ENCODE results near the gene MARCHF10. TPM values are rescaled to one million over a fixed set of nuclear protein-coding genes. Genes with fewer than 3 reads are reported as not detected.

The MARCHF10 gene
- total RNA-seq, 1 experiment from 2014 or later = not detected

- no peak overlapping the region for H3K9ac ChIP-seq (ENCODE audit: low read length)
- no peak for DNase-seq (ENCODE audit: low read depth, low spot score)
- H3K4me1 ChIP-seq (ENCODE audit: control insufficient read depth in 1 of 2, insufficient read depth in 2 of 2, low read length in 2 of 2) = peaks cover 0 to 4% of the 10 kb centered on the region in 2 experiments; a peak in 1 of 4 replicates
- ChIA-PET POLR2A (no interaction called here), RAD21 (ENCODE audit: low non-redundant PET in 1 of 2, low total read pairs in 2 of 2, uncharacterized antibody in 2 of 2, unreplicated experiment in 2 of 2) (no interaction called here), CTCF (no interaction called here)
- H3K79me2 ChIP-seq (ENCODE audit: insufficient read depth, low read length) = no peaks in the 10 kb centered on the region
- H4K20me1 ChIP-seq (ENCODE audit: insufficient read depth) = no peaks in the 10 kb centered on the region
- no peaks in the 10 kb centered on the region for H3K9me3 ChIP-seq (ENCODE audit: control insufficient read depth in 1 of 2, insufficient read depth in 1 of 2, low read depth in 1 of 2, low read length in 2 of 2)
- no peak for TF ChIP-seq CBX3 (IDR thresholded peaks at IDR 0.05; ENCODE audit: low read depth)
- TF ChIP-seq FOSL1 (IDR thresholded peaks at IDR 0.05; ENCODE audit: low read depth) = no peak
- no peak for TF ChIP-seq ELF1 (IDR thresholded peaks at IDR 0.05; ENCODE audit: borderline replicate concordance, low read depth)
- no peak for TF ChIP-seq RAD21 (IDR thresholded peaks at IDR 0.05; ENCODE audit: low read depth)
- no peak for TF ChIP-seq SP1 (IDR thresholded peaks at IDR 0.05; ENCODE audit: low read depth)
- no peak for TF ChIP-seq POLR2A (IDR thresholded peaks at IDR 0.05; ENCODE audit: borderline replicate concordance, extremely low read depth, insufficient read depth, insufficient read length)
- TF ChIP-seq, protein P1, sequence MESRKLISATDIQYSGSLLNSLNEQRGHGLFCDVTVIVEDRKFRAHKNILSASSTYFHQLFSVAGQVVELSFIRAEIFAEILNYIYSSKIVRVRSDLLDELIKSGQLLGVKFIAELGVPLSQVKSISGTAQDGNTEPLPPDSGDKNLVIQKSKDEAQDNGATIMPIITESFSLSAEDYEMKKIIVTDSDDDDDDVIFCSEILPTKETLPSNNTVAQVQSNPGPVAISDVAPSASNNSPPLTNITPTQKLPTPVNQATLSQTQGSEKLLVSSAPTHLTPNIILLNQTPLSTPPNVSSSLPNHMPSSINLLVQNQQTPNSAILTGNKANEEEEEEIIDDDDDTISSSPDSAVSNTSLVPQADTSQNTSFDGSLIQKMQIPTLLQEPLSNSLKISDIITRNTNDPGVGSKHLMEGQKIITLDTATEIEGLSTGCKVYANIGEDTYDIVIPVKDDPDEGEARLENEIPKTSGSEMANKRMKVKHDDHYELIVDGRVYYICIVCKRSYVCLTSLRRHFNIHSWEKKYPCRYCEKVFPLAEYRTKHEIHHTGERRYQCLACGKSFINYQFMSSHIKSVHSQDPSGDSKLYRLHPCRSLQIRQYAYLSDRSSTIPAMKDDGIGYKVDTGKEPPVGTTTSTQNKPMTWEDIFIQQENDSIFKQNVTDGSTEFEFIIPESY (IDR thresholded peaks at IDR 0.05; ENCODE audit: extremely low read depth, insufficient replicate concordance, low read length) = no peak
- TF ChIP-seq EZH2phosphoT487 (IDR thresholded peaks at IDR 0.05; ENCODE audit: borderline replicate concordance) = no peak
- no peaks in the 10 kb centered on the region for H3K9me2 ChIP-seq (ENCODE audit: insufficient read depth)
- 0 out of 2 replicates have a peak, but pooled peaks cover 6% of the 10 kb centered on the region for H3K27me3 ChIP-seq (ENCODE audit: insufficient read depth, low read length)
- no peak overlapping the region for H3K4me2 ChIP-seq (ENCODE audit: low read length)
- H2AFZ ChIP-seq (ENCODE audit: low read depth, low read length, poor library complexity, severe bottlenecking) = no peak overlapping the region
- intact Hi-C loops (cut with micrococcal nuclease) = no loop called here
- no peak overlapping the region for H3K4me3 ChIP-seq (replicated peaks in 1 of 2; ENCODE audit: low read depth in 1 of 2, low read length in 2 of 2)
- ATAC-seq = no peak
- no peak overlapping the region for H3K27ac ChIP-seq (ENCODE audit: low read depth, low read length)
- no TSS peak for BruUV-seq (replicated peaks)
- H3K36me3 ChIP-seq (ENCODE audit: control insufficient read depth in 1 of 2, insufficient read depth in 2 of 2, low read length in 2 of 2) = no peaks in the 10 kb centered on the region
Observed at GRCh38 chr17:62757500-62757951, 50.6 kb downstream of the MARCHF10 start.

DNA sequence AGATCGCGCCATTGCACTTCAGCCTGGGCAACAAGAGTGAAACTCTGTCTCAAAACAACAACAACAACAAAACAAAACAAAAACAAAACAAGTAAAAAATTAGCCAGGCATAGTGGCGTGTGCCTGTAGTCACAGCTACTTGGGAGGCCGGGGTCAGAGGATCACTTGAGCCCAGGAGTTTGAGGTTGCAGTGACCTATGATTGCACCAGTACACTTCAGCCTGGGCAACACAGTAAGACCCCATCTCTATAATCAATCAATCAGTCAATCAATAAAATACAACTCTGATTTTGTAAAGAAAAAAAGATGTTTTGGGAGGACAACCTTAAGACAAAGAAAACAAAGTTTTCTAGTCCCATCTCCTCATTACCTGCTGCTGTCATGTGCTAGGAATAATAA is 51.9 kb downstream of the MARCHF10 start:
- RAD21 ChIA-PET (ENCODE audit: low non-redundant PET in 1 of 2, low total read pairs in 2 of 2, uncharacterized antibody in 2 of 2, unreplicated experiment in 2 of 2) = no interaction called here
- no peak for TF ChIP-seq SRF (IDR thresholded peaks at IDR 0.05; ENCODE audit: low read depth)
- no peak for TF ChIP-seq ZNF274 (IDR thresholded peaks at IDR 0.05; ENCODE audit: low read depth, low read length)
- no peak for TF ChIP-seq SIN3A (IDR thresholded peaks at IDR 0.05; ENCODE audit: low read depth)
- no peak for TF ChIP-seq TCF7L2 (IDR thresholded peaks at IDR 0.05; ENCODE audit: borderline replicate concordance, extremely low read depth, insufficient read depth, insufficient read length)
- TF ChIP-seq POLR2A (IDR thresholded peaks at IDR 0.05; ENCODE audit: borderline replicate concordance, extremely low read depth, insufficient read depth, insufficient read length) = no peak
- TF ChIP-seq JUND (IDR thresholded peaks at IDR 0.05) = no peak
- no peak for TF ChIP-seq RAD21 (IDR thresholded peaks at IDR 0.05; ENCODE audit: low read depth)
- TF ChIP-seq, protein P1 (IDR thresholded peaks at IDR 0.05; ENCODE audit: extremely low read depth, insufficient replicate concordance, low read length) = no peak
- no peak for TF ChIP-seq FOSL1 (IDR thresholded peaks at IDR 0.05; ENCODE audit: low read depth)
- TF ChIP-seq EZH2 (IDR thresholded peaks at IDR 0.05) = no peak

More for the DNA sequence above, 51.9 kb downstream of the MARCHF10 start:
- intact Hi-C loops (cut with micrococcal nuclease) = no loop called here
- Histone ChIP-seq H3K9me2 (ENCODE audit: insufficient read depth) (no peaks in the 10 kb centered on the region), H3K79me2 (ENCODE audit: insufficient read depth, low read length) (no peaks in the 10 kb centered on the region), H3K27ac (ENCODE audit: low read depth, low read length) (no peak overlapping the region), H4K20me1 (ENCODE audit: insufficient read depth) (no peaks in the 10 kb centered on the region), H3K4me2 (ENCODE audit: low read length) (no peak overlapping the region), H3K4me3 (replicated peaks in 1 of 2; ENCODE audit: low read depth in 1 of 2, low read length in 2 of 2) (no peak overlapping the region), H3K9ac (ENCODE audit: low read length) (no peak overlapping the region), H3K4me1 (ENCODE audit: control insufficient read depth in 1 of 2, insufficient read depth in 2 of 2, low read length in 2 of 2) (no peaks in the 10 kb centered on the region), H2AFZ (ENCODE audit: low read depth, low read length, poor library complexity, severe bottlenecking) (no peak overlapping the region), H3K27me3 (ENCODE audit: insufficient read depth, low read length) (0 out of 2 replicates have a peak, but pooled peaks cover 6% of the 10 kb centered on the region), H3K36me3 (ENCODE audit: control insufficient read depth in 1 of 2, insufficient read depth in 2 of 2, low read length in 2 of 2) (no peaks in the 10 kb centered on the region), H3K9me3 (ENCODE audit: control insufficient read depth in 1 of 2, insufficient read depth in 1 of 2, low read depth in 1 of 2, low read length in 2 of 2) (no peaks in the 10 kb centered on the region)
- ChIA-PET CTCF (no interaction called here), POLR2A (no interaction called here)
- ATAC-seq (no peak), DNase-seq (ENCODE audit: low read depth, low spot score) (no peak)
- BruUV-seq (replicated peaks) = no TSS peak
